ENCODE data around the gene CAPN14. TPM values are rescaled to one million over a fixed set of nuclear protein-coding genes. Genes with fewer than 3 reads are reported as not detected.

CAPN14 gene
- total RNA-seq, 4 donors from 2014 or later, result 0.13 to 1.3 (median 0.54) TPM

DNA sequence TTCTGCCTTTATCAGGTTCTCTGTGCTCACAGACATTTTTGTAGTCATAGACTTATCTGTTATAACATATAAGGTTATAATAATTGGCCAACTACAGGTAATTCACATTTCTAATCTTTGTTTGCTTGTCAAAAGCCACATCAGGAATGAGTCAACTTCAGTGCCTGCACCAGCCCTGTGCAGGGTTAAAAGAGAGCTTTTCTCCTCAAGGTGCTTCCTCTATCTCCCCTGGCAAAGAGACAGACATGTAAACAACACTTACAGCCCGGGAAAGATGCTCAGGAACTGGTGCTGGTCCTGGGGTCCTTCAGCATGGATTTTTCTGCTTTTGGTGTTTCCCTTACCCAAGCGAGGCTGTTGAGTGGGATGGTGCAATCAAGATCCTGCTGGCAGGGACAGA lies 9.0 kb upstream of the CAPN14 start:
- no peak overlapping the region for H3K4me3 ChIP-seq (ENCODE audit: low read depth, poor library complexity, severe bottlenecking)
- intact Hi-C loops (cut with DNase I; ENCODE audit: low total_unique reads), result no loop called here
- TF ChIP-seq, protein P1, sequence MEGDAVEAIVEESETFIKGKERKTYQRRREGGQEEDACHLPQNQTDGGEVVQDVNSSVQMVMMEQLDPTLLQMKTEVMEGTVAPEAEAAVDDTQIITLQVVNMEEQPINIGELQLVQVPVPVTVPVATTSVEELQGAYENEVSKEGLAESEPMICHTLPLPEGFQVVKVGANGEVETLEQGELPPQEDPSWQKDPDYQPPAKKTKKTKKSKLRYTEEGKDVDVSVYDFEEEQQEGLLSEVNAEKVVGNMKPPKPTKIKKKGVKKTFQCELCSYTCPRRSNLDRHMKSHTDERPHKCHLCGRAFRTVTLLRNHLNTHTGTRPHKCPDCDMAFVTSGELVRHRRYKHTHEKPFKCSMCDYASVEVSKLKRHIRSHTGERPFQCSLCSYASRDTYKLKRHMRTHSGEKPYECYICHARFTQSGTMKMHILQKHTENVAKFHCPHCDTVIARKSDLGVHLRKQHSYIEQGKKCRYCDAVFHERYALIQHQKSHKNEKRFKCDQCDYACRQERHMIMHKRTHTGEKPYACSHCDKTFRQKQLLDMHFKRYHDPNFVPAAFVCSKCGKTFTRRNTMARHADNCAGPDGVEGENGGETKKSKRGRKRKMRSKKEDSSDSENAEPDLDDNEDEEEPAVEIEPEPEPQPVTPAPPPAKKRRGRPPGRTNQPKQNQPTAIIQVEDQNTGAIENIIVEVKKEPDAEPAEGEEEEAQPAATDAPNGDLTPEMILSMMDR (IDR thresholded peaks at IDR 0.05), result no peak
- TF ChIP-seq POLR2A (IDR thresholded peaks at IDR 0.05), result no peak
- DNase-seq (ENCODE audit: low spot score in 2 of 2), result no peak
- WGBS, 2 donors, result 25 to 28% methylated on average over 2 of the region's 2 CpGs

DNA sequence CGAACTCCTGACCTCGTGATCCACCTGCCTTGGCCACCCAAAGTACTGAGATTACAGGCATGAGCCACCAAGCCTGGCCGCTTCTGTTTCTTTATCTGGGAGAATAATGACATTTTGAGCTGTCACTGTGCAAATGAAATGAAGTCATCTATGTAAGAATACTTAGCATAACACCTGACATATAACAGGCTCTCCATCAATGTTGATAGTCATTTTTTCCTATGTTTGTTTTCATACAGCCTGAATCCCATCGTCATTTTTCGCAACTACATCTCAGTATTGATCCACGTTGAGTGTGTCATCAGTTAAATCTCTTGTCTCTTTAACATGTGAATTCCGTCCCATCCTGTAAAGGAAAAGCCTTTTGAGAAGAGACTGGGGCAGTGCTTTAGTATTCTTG lies 6.4 kb upstream of the CAPN14 start:
- no peak for TF ChIP-seq POLR2A (IDR thresholded peaks at IDR 0.05)
- TF ChIP-seq, protein P1 (IDR thresholded peaks at IDR 0.05), result no peak
- WGBS, 2 donors, result 90 to 94% methylated on average over 7 of the region's 7 CpGs
- intact Hi-C loops (cut with DNase I; ENCODE audit: low total_unique reads), result no loop called here

DNA sequence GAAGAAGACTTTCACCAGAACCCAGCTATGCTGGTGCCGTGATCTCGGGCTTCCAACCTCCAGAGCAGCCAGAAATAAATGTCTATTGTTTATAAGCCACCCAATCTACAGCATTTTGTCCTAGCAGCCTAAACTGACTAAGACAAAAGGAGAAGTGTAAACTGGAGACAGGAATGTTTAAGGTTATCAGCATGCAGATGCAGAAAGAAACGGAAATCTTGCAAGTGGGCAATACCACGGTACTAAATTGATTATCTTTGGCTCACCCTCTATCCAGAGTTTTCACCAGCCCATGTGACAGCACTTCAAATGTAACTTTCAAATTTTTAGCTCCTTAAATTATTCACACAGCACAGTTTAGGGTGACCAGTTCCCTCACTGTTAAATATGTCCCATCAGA lies 5.7 kb upstream of the CAPN14 start:
- intact Hi-C loops (cut with DNase I; ENCODE audit: low total_unique reads), result no loop called here
- DNase-seq (ENCODE audit: low spot score in 2 of 2), result no peak
- H3K4me3 ChIP-seq (ENCODE audit: low read depth, poor library complexity, severe bottlenecking), result no peak overlapping the region
- TF ChIP-seq, protein P1 (IDR thresholded peaks at IDR 0.05), result no peak
- TF ChIP-seq POLR2A (IDR thresholded peaks at IDR 0.05), result no peak
- WGBS, 2 donors, result 85 to 87% methylated on average over 4 of the region's 4 CpGs

More for the DNA sequence above, 6.4 kb upstream of the CAPN14 start:
- no peak overlapping the region for H3K4me3 ChIP-seq (ENCODE audit: low read depth, poor library complexity, severe bottlenecking)
- no peak for DNase-seq (ENCODE audit: low spot score in 2 of 2)

DNA sequence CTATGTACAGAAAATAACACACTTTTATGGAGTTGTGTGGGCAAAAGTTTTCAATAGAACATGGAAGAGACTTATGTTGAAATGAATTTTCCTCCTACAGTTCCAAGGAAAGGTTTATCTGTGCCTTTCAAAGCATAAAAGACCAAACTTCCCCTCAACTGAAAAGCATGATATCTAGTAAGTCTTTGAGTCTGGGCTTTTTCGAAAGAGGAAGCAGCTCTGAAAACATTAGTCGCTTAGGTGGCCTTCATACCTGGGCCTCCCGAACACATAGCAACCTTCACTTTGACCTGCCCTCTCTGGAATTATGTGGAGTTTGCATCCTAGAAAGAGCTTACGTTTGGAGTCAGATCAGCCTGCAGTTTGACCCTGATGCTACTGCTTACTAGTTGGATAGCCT lies 4.8 kb upstream of the CAPN14 start:
- TF ChIP-seq, protein P1 (IDR thresholded peaks at IDR 0.05), result no peak
- no peak for TF ChIP-seq POLR2A (IDR thresholded peaks at IDR 0.05)
- intact Hi-C loops (cut with DNase I; ENCODE audit: low total_unique reads), result no loop called here
- DNase-seq (ENCODE audit: low spot score in 2 of 2), result no peak
- WGBS, 2 donors, result 88 to 90% methylated on average over 4 of the region's 4 CpGs
- H3K4me3 ChIP-seq (ENCODE audit: low read depth, poor library complexity, severe bottlenecking), result no peak overlapping the region

DNA sequence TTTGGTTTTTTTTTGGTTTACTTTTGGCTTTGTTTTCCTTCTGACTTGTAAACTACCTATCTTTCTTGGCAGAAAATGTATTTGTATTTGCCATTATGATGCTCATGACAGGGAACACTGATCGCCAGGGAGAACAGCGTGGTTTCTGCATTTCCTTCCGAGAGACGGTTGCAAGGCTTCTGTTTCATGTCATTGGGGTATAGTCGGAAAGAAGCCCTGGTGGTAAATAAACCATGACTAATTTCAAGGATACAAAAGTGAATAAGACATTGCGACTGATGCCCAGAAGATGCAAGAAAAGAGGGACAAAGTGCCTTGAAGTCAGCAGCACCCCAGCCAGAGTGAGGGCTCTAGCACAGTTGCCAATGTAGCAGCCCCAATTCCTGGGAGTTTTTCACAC lies 4.2 kb upstream of the CAPN14 start:
- DNase-seq (ENCODE audit: low spot score in 2 of 2), result no peak
- 75 to 77% methylated on average over 6 of the region's 6 CpGs for WGBS, 2 donors
- intact Hi-C loops (cut with DNase I; ENCODE audit: low total_unique reads), result no loop called here
- TF ChIP-seq, protein P1 (IDR thresholded peaks at IDR 0.05), result no peak
- no peak for TF ChIP-seq POLR2A (IDR thresholded peaks at IDR 0.05)
- H3K4me3 ChIP-seq (ENCODE audit: low read depth, poor library complexity, severe bottlenecking), result no peak overlapping the region

Data from lower leg skin (tissue), 4 donors.